Raji (cell line): ENCODE results near the gene OTOF.

Experiments used
- POLR2A ChIP-seq: IDR thresholded peaks from 2 replicates; pipeline ENCODE4 v1.6.1; 2011; ENCODE audit warnings: low read depth, low read length, control low read depth; ENCODE audit not compliant: insufficient read depth

OTOF gene

DNA sequence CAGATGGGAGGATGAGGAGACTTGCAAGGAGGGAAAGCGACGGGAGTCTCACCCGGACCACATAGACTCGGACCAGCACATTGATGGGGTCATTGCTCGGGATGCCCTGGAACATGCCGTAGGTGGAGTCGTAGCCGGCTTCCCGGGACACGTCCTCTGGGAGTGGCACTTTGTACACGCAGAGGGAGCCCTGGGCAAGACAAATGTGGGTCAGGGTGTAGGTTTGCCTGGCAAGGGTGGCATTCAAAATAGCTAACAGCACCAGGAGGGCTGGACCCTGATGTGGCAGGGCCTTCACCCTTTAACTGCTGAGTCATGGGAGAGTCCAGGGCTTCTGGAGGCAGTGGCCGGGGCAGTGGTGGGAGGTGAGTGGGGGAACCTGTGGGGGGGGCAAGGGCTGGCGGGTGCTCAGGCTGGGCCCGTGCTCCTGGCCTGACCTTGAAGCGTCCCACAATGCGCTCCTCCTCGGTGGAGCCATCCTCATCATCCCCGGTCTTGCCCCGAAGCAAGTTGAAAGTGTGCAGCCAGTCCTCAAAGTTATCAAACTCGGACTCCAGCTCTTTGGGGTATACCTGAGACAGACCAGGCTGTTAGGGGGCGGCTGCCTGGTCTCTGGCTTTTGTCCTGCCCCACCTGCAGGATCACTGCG, 11.1 kb downstream of the OTOF start:
- TF ChIP-seq POLR2A = no peak

GRCh38 chr2:26465981-26466471, 11.9 kb downstream of the OTOF start:
- no peak for TF ChIP-seq POLR2A

- no peak for TF ChIP-seq POLR2A
Observed at GRCh38 chr2:26465266-26465925, 12.5 kb downstream of the OTOF start.

DNA sequence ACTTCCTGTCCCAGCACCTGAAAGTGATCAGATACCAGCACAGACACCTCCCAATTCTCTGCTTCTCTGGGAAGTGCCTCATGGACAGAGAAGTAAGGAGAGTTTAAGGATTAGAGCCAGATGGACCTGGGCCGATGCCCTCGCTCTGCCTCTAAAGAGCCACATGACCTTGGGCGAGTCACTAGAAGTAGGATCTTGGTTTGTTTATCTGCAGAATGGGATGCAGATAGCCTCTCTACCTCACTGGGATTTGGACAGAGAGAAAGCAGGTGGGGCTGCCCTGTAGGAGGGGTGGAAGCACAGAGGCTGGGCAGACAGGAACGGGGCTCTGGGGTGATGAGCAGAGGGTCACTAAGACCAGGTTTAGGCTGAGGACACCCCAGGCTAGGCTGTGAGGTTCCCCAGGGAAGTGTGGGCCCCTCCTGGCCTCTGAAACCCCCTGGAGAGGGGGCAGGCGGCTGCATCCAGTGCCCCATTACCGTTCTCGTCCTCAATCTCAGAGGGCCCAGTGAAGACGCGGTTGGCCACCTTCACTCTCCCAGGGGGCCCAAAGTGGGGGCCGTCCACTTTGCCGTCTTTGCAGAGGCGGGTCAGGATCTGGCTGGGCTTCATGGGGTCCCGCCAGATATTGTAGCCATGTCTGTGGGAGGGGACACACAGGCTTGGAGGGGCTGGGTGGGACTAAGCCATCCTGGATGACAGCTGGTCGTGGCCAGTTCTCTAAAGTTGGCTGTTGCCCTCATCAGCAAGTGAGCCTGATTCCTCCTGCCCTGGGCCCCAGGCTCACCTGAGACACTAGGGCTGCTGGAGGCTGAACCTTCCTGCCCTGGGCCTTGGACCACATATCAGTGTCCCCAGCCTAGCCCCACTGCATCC, 13.3 kb downstream of the OTOF start:
- no peak for TF ChIP-seq POLR2A

DNA sequence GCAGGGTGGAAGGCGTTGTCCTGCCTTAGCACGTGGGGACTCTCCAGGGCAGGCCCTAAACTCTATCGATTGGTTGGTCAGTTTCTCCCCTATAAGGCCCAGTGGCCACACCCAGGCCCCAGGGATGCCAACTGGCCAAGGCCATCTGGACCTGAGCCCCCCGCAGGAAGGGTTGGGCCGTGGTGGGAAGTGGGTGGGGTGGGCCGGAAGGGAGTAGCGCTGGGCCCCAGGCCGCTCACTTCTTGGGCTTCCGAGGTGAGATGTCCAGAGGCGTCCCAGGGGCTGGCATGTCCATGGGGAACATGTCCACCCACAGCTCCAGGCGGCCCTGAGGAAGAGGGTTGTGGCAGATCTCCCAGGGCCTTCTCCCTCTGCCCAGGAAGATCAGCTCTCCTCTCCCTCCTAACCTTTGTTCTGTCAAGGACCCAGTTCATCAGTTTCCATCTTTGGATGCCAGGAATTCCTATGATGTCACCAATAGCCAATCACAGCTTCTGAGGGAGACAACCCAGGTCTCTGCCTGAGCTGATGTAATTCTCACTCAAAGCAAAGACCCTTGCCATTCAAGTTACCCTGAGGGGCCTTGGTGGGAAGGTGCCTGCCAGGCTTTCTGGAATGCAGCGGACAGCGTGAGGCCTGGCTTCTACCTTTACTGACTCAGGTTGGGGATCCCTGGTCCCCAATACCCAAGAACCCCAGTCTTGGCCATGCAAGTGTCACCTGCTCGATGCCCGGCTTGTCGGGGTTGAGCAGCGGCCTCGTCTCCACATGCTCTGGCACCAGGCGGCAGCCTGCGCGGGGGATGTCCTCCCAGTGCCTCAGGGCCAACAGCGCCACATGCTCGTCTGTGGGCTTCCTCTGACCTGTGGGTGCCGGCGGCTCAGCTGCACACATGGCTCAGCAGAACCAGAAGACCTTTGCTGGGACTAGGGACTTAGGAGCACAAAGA, 14.4 kb downstream of the OTOF start:
- no peak for TF ChIP-seq POLR2A

DNA sequence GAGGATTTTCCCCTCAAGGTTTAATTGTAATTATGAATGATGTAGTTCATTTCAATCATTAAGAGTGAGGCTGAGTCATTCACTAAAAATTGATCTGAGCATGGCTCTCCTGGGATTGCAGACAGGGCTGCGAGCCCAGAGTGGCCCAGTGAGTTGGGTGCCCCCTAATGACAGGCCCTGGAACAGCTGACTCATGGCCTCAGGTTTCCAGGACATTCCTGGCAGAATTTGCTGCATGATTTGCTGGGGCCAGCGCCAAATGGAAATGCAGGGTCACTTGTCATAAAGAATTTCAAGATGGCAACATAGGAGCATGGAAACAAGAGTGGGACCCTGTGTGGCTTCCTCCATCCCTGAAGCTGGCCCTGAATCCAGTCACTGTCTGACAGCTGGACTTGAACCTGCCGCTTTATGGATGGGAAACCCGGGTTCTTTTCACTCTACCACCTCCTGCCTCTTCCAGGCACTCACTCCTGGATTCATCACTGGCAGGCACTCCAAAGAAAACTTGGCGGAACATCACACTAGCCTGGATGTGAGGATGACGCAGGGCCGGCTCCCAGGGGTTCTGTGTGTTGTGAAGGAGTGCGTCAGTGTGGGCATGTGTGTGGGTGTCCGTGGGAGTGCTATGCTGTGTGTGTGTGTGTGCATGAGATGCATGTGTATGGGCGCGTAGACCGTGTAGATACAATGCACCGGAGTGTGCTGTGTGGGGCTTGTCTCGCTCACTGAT, 15.2 kb downstream of the OTOF start:
- TF ChIP-seq POLR2A = no peak

DNA sequence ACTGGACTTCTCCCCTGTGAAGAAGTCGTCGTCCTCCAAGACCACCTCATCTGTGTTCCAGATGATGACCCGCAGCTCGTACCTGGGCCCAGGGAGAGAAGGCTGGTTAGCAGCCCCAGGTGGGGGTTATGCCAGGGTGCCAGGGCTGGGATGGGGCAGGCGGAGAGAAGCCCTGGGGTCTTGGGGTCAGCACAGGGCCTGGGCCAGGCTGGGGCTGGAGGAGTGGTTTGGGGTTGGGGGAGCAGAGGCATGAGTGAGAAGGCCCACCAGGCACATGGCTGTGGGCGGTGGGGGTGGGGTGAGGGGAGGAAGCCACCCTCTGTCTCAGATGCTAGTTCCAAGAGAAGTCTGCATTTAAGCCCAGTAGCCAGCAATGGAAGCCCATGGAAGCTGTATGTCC, 15.8 kb downstream of the OTOF start:
- no peak for TF ChIP-seq POLR2A

- TF ChIP-seq POLR2A = no peak
Observed at GRCh38 chr2:26461601-26462023, 16.3 kb downstream of the OTOF start.

DNA sequence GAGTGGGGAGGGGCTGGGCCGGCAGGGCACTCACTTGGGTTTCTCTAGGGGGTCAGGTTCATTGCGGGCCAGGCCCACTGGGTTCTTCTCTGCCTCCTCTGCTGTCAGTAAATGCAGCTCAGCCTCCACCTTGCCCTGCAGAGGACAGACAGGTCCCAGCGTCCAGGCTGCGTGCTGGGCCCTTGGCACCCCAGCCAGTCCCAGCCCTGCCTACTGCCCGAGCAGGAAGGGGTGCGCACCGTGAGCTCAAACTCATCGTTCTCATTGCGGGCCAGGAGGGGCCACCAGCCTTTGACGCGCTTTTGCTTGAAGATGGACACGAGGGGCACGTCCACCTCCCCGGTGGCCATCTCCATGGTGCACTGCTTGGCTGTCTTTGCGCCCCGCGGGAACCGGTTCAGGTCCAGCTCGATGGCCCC, 17.3 kb downstream of the OTOF start:
- TF ChIP-seq POLR2A = no peak

DNA sequence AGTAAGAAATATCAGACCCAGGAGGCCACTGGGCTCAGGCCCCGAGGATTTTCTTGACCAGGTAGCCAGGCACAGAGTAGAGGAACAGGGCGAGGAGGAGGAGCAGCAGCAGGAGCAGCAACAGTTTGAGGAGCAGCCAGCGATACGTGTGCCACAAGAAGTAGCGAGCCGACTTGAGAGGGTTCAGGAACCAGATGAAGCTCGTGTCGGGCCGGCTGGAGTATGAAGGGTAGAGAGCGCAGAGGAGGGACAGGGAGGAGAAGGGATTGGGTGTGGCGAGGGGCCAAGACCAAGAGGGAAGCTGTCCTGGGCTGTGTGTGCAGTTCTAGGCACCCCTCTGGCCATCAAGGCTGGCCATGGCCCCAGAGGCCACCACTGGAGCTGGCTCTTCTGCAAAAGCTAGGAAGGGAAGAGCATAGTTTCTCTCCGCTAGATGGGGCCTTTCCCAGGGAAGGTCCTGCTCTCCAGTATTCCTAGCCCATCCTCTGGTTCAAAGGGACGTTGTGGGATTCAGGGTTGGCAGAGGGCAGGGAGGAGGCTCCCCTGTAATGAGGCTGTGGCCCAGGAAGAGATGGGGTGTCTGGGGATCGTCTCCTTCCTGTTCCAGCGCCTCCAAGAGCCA, 17.8 kb downstream of the OTOF start:
- TF ChIP-seq POLR2A = no peak

- no peak for TF ChIP-seq POLR2A
Observed at GRCh38 chr2:26458365-26459042, 19.4 kb downstream of the OTOF start.

- TF ChIP-seq POLR2A = no peak
Observed at GRCh38 chr2:26457695-26458364, 20.1 kb downstream of the OTOF start.
